GM12878 (cell line): ENCODE measurements around the gene CALR.

Experiments used
- MEF2A ChIP-seq: IDR thresholded peaks from 2 replicates; pipeline ENCODE4 v1.6.1; 2011; ENCODE audit warnings: low read depth, mild to moderate bottlenecking, low read length, moderate library complexity; ENCODE audit not compliant: insufficient read depth
- PAX5 ChIP-seq: IDR thresholded peaks from 2 replicates; pipeline ENCODE4 v1.6.1; 2011; ENCODE audit warnings: low read depth, low read length, borderline replicate concordance
- TAF1 ChIP-seq: IDR thresholded peaks from 2 replicates; pipeline ENCODE4 v1.6.1; 2011; ENCODE audit warnings: mild to moderate bottlenecking, low read depth, low read length, borderline replicate concordance
- ZNF24 ChIP-seq: fragments of 450-650 bp; IDR thresholded peaks from 2 replicates; pipeline ENCODE4 v1.6.1; 2017; ENCODE audit warnings: antibody characterized with exemption, mild to moderate bottlenecking
- ZNF274 ChIP-seq: IDR thresholded peaks from one replicate; pipeline ENCODE4 v1.8.0; 2011; ENCODE audit not compliant: insufficient read length, insufficient read depth
- TF ChIP-seq, protein P1 (sequence below): fragments of 450-650 bp; IDR thresholded peaks from 2 replicates; pipeline ENCODE4 v1.6.1; 2014; ENCODE audit warnings: mild to moderate bottlenecking

DNA sequence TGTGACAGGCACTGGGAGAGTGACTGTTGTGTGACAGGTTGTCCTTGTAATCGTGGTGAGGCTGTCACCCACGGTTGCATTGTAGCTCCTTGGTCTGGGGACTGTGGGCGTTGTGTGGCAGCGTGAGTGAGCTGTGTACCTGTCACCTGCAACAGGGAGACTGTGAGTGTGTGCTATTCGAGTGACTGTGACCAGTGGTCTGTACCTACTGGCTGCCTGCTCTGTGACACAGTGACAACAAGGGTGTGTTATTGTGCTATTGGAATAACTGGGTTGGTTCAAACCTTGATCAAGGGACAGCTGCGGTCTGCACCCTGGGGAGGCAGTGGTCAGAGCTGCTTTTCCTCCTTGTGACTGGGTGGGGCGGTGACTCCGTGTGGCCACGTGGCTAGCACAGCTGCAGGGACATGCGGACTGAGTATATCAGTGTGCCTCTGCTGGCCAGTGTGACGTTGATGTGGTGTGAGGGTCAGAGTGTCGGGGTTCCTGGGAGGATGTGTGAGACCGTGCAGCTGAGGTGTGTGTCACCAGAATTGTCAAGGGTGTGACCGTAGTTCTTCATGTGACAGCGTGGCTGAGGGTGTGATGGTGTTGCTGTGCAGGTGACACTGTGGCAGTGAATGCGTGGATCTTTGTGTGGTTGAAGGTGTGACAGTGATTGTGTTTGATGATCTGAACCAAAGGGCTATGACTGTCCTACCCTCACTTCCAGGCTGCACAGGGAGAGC is 46.8 kb downstream of the CALR start:
- TF ChIP-seq TAF1 = no peak
- TF ChIP-seq, protein P1, sequence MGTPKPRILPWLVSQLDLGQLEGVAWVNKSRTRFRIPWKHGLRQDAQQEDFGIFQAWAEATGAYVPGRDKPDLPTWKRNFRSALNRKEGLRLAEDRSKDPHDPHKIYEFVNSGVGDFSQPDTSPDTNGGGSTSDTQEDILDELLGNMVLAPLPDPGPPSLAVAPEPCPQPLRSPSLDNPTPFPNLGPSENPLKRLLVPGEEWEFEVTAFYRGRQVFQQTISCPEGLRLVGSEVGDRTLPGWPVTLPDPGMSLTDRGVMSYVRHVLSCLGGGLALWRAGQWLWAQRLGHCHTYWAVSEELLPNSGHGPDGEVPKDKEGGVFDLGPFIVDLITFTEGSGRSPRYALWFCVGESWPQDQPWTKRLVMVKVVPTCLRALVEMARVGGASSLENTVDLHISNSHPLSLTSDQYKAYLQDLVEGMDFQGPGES = no peak
- TF ChIP-seq ZNF274 = no peak
- no peak for TF ChIP-seq MEF2A
- no peak for TF ChIP-seq PAX5
- TF ChIP-seq ZNF24 = no peak
